ENCODE results near the gene ALDH1A1. TPM values are rescaled to one million over a fixed set of nuclear protein-coding genes. Genes with fewer than 3 reads are reported as not detected.

The ALDH1A1 gene
- total RNA-seq, 1 donor from 2014 or later = 1.5 TPM

DNA sequence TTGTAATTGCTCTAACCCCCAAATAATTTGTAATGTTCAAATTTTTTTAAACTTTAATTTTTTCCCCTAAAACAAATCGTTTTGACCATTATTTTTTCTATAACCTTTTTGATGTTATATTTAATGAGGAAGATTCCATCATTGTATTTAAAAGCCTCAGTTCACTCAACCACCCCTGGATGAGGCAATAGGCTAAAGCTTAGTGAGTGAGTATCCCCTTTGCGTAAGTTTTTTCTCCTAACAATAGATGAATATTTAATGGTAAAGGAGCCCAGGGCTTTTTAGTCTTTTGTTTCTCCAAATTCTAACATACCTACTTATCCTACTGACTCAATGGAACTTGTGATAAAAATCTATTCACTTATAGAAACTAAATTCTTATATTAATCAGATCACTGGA lies 38.1 kb downstream of the ALDH1A1 start:
- Mint-ChIP-seq H3K27me3 (ENCODE audit: low read depth, unreplicated experiment) (no peaks in the 10 kb centered on the region), H3K4me3 (ENCODE audit: unreplicated experiment) (no peak overlapping the region), H3K9me3 (ENCODE audit: unreplicated experiment) (no peaks in the 10 kb centered on the region), H3K27ac (ENCODE audit: unreplicated experiment) (no peak overlapping the region), H3K4me1 (ENCODE audit: low read depth, unreplicated experiment) (peaks cover 6% of the 10 kb centered on the region), H3K36me3 (ENCODE audit: low read depth, unreplicated experiment) (no peaks in the 10 kb centered on the region)
- H2AFZ ChIP-seq (ENCODE audit: low read depth, low read length) = no peak overlapping the region
- H3K4me3 ChIP-seq (ENCODE audit: insufficient read depth, low read depth, low read length) = no peak overlapping the region
- H3K36me3 ChIP-seq (ENCODE audit: insufficient read depth, low read length) = no peaks in the 10 kb centered on the region
- H3K4me2 ChIP-seq (ENCODE audit: low read length) = no peak overlapping the region
- no peaks in the 10 kb centered on the region for H4K20me1 ChIP-seq (ENCODE audit: insufficient read depth, low read length)
- no peaks in the 10 kb centered on the region for H3K9me3 ChIP-seq (ENCODE audit: insufficient read depth, low read depth, low read length)
- DNase-seq (ENCODE audit: low read depth) = no peak
- H3K27me3 ChIP-seq (ENCODE audit: insufficient read depth, low read length) = no peaks in the 10 kb centered on the region
- no peak for FAIRE-seq
- no peak overlapping the region for H3K27ac ChIP-seq (ENCODE audit: low read depth, low read length)
- H3K4me1 ChIP-seq (ENCODE audit: insufficient read depth, low read length) = no peaks in the 10 kb centered on the region
- H3K9ac ChIP-seq (ENCODE audit: low read length) = no peak overlapping the region
- no peak for TF ChIP-seq EZH2 (IDR thresholded peaks at IDR 0.05; ENCODE audit: insufficient read depth, low read length)
- TF ChIP-seq, protein P1, sequence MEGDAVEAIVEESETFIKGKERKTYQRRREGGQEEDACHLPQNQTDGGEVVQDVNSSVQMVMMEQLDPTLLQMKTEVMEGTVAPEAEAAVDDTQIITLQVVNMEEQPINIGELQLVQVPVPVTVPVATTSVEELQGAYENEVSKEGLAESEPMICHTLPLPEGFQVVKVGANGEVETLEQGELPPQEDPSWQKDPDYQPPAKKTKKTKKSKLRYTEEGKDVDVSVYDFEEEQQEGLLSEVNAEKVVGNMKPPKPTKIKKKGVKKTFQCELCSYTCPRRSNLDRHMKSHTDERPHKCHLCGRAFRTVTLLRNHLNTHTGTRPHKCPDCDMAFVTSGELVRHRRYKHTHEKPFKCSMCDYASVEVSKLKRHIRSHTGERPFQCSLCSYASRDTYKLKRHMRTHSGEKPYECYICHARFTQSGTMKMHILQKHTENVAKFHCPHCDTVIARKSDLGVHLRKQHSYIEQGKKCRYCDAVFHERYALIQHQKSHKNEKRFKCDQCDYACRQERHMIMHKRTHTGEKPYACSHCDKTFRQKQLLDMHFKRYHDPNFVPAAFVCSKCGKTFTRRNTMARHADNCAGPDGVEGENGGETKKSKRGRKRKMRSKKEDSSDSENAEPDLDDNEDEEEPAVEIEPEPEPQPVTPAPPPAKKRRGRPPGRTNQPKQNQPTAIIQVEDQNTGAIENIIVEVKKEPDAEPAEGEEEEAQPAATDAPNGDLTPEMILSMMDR (IDR thresholded peaks at IDR 0.05; ENCODE audit: insufficient read depth, low read depth, low read length) = no peak
- H3K79me2 ChIP-seq (ENCODE audit: insufficient read depth, low read length) = no peaks in the 10 kb centered on the region

DNA sequence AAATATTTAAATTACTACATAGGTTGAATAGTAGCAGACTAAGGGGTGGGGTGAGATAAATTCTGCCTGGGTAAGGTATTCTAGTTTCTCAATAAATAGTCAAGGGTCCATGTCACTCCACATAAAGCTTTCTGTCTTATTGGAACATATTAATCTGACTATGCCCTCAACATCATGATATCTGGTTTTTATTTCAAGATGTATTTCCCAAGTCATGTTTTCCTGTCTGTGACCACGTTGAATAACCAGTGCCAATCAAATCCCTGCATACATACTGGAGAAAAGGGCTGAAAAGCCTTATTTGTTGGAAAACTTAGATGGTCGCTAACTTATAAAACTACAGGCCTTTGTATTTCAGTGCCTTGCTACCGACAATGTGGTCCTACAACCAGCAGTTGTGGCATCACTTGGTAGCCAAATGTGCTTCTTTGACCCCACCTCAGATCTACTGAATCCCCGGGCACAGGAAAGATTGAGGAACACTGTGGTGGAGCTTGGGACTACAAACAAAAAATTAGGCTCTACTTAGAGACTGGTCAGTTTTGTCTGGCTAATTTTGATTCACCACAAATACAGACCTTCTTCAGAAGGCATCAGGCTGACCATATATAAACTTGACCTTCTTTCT lies 39.4 kb downstream of the ALDH1A1 start:
- no peak overlapping the region for H3K27ac ChIP-seq (ENCODE audit: low read depth, low read length)
- peaks cover 6% of the 10 kb centered on the region for H3K4me1 Mint-ChIP-seq (ENCODE audit: low read depth, unreplicated experiment)
- DNase-seq (ENCODE audit: low read depth) = no peak
- no peaks in the 10 kb centered on the region for H3K27me3 Mint-ChIP-seq (ENCODE audit: low read depth, unreplicated experiment)
- H3K27me3 ChIP-seq (ENCODE audit: insufficient read depth, low read length) = no peaks in the 10 kb centered on the region
- no peaks in the 10 kb centered on the region for H3K36me3 ChIP-seq (ENCODE audit: insufficient read depth, low read length)
- TF ChIP-seq, protein P1 (IDR thresholded peaks at IDR 0.05; ENCODE audit: insufficient read depth, low read depth, low read length) = no peak
- no peak for TF ChIP-seq EZH2 (IDR thresholded peaks at IDR 0.05; ENCODE audit: insufficient read depth, low read length)
- H3K4me2 ChIP-seq (ENCODE audit: low read length) = no peak overlapping the region
- no peaks in the 10 kb centered on the region for H3K9me3 Mint-ChIP-seq (ENCODE audit: unreplicated experiment)
- FAIRE-seq = no peak
- H3K36me3 Mint-ChIP-seq (ENCODE audit: low read depth, unreplicated experiment) = no peaks in the 10 kb centered on the region
- no peak overlapping the region for H3K27ac Mint-ChIP-seq (ENCODE audit: unreplicated experiment)
- H3K4me3 Mint-ChIP-seq (ENCODE audit: unreplicated experiment) = no peak overlapping the region
- H3K79me2 ChIP-seq (ENCODE audit: insufficient read depth, low read length) = no peaks in the 10 kb centered on the region
- H4K20me1 ChIP-seq (ENCODE audit: insufficient read depth, low read length) = no peaks in the 10 kb centered on the region
- no peak overlapping the region for H3K9ac ChIP-seq (ENCODE audit: low read length)
- no peaks in the 10 kb centered on the region for H3K4me1 ChIP-seq (ENCODE audit: insufficient read depth, low read length)
- H3K9me3 ChIP-seq (ENCODE audit: insufficient read depth, low read depth, low read length) = no peaks in the 10 kb centered on the region
- H2AFZ ChIP-seq (ENCODE audit: low read depth, low read length) = no peak overlapping the region
- no peak overlapping the region for H3K4me3 ChIP-seq (ENCODE audit: insufficient read depth, low read depth, low read length)

Data from astrocyte (in vitro differentiated cells and primary cell).